IPS-20b (cell line): Measurements from ENCODE around the gene GPX4.

ENCODE experiments used
- H3K27ac ChIP-seq: one replicate; pipeline ENCODE4 v1.5.1; 2013; ENCODE audit warnings: low read length
- H3K27me3 ChIP-seq: 2 replicates; pipeline ENCODE4 v1.6.1; 2013; ENCODE audit warnings: mild to moderate bottlenecking, low read length, inconsistent platforms; ENCODE audit not compliant: insufficient read depth
- H3K36me3 ChIP-seq: 2 replicates; pipeline ENCODE4 v1.6.1; 2013; ENCODE audit warnings: low read depth, mild to moderate bottlenecking, inconsistent platforms, low read length, moderate library complexity; ENCODE audit not compliant: insufficient read depth
- H3K4me1 ChIP-seq: 2 replicates; pipeline ENCODE4 v1.6.1; 2013; ENCODE audit warnings: mild to moderate bottlenecking, control low read depth, inconsistent platforms, low read length, moderate library complexity; ENCODE audit not compliant: insufficient read depth
- H3K4me3 ChIP-seq: 2 replicates; pipeline ENCODE4 v1.5.1; 2013; ENCODE audit warnings: mild to moderate bottlenecking, low read length, inconsistent platforms
- H3K9ac ChIP-seq: 2 replicates; pipeline ENCODE4 v1.6.1; 2013; ENCODE audit warnings: low read depth, mild to moderate bottlenecking, inconsistent platforms, low read length, moderate library complexity
- H3K9me3 ChIP-seq: 2 replicates; pipeline ENCODE4 v1.6.1; 2013; ENCODE audit warnings: mild to moderate bottlenecking, low read depth, low read length, inconsistent platforms; ENCODE audit not compliant: insufficient read depth

Gene GPX4

GRCh38 chr19:1136201-1136600 lies 32.4 kb downstream of the GPX4 start:
- Histone ChIP-seq H3K4me3 (no peak overlapping the region), H3K27me3 (no peaks in the 10 kb centered on the region), H3K4me1 (no peaks in the 10 kb centered on the region; the same call in 1 of the 2 replicates), H3K9ac (no peak overlapping the region), H3K27ac (no peak overlapping the region), H3K9me3 (no peaks in the 10 kb centered on the region), H3K36me3 (no peaks in the 10 kb centered on the region)

- H3K4me3 ChIP-seq = no peak overlapping the region
- H3K4me1 ChIP-seq = no peaks in the 10 kb centered on the region; the same call in 1 of the 2 replicates
- no peaks in the 10 kb centered on the region for H3K27me3 ChIP-seq
- no peak overlapping the region for H3K9ac ChIP-seq
- no peaks in the 10 kb centered on the region for H3K9me3 ChIP-seq
- H3K36me3 ChIP-seq = no peaks in the 10 kb centered on the region
- no peak overlapping the region for H3K27ac ChIP-seq
Measured at GRCh38 chr19:1136621-1137317, 33.0 kb downstream of the GPX4 start.

- Histone ChIP-seq H3K27me3 (no peaks in the 10 kb centered on the region), H3K36me3 (0 out of 2 replicates have a peak, but pooled peaks cover 3% of the 10 kb centered on the region), H3K9ac (no peak overlapping the region), H3K4me3 (no peak overlapping the region), H3K27ac (no peak overlapping the region), H3K4me1 (no peaks in the 10 kb centered on the region; the same call in 1 of the 2 replicates), H3K9me3 (no peaks in the 10 kb centered on the region)
Measured at GRCh38 chr19:1138121-1138520, 34.3 kb downstream of the GPX4 start.

GRCh38 chr19:1139126-1139525 lies 35.3 kb downstream of the GPX4 start:
- H3K9me3 ChIP-seq = no peaks in the 10 kb centered on the region
- H3K36me3 ChIP-seq = 0 out of 2 replicates have a peak, but pooled peaks cover 9% of the 10 kb centered on the region
- no peaks in the 10 kb centered on the region for H3K27me3 ChIP-seq
- no peak overlapping the region for H3K9ac ChIP-seq
- H3K4me1 ChIP-seq = no peaks in the 10 kb centered on the region; the same call in 1 of the 2 replicates
- H3K27ac ChIP-seq = no peak overlapping the region
- H3K4me3 ChIP-seq = no peak overlapping the region

- Histone ChIP-seq H3K4me3 (no peak overlapping the region), H3K27ac (no peak overlapping the region), H3K27me3 (no peaks in the 10 kb centered on the region), H3K36me3 (0 out of 2 replicates have a peak, but pooled peaks cover 9% of the 10 kb centered on the region), H3K9ac (no peak overlapping the region), H3K9me3 (no peaks in the 10 kb centered on the region), H3K4me1 (no peaks in the 10 kb centered on the region; the same call in 1 of the 2 replicates)
Measured at GRCh38 chr19:1140272-1141027, 36.7 kb downstream of the GPX4 start.

- Histone ChIP-seq H3K4me3 (no peak overlapping the region), H3K36me3 (0 out of 2 replicates have a peak, but pooled peaks cover 9% of the 10 kb centered on the region), H3K27ac (no peak overlapping the region), H3K27me3 (no peaks in the 10 kb centered on the region), H3K4me1 (no peaks in the 10 kb centered on the region), H3K9me3 (no peaks in the 10 kb centered on the region), H3K9ac (no peak overlapping the region)
Measured at GRCh38 chr19:1141944-1142343, 38.1 kb downstream of the GPX4 start.

GRCh38 chr19:1143828-1144399 lies 40.1 kb downstream of the GPX4 start:
- no peak overlapping the region for H3K4me3 ChIP-seq

GRCh38 chr19:1144741-1145140 lies 40.9 kb downstream of the GPX4 start:
- 0 out of 2 replicates have a peak, but pooled peaks cover 9% of the 10 kb centered on the region for H3K36me3 ChIP-seq
- no peak overlapping the region for H3K27ac ChIP-seq

More at GRCh38 chr19:1143828-1144399, 40.1 kb downstream of the GPX4 start:
- Histone ChIP-seq H3K9ac (no peak overlapping the region), H3K4me1 (no peaks in the 10 kb centered on the region), H3K27me3 (no peaks in the 10 kb centered on the region), H3K36me3 (0 out of 2 replicates have a peak, but pooled peaks cover 9% of the 10 kb centered on the region), H3K9me3 (no peaks in the 10 kb centered on the region), H3K27ac (no peak overlapping the region)

GRCh38 chr19:1145635-1146411 lies 42.0 kb downstream of the GPX4 start:
- Histone ChIP-seq H3K4me3 (no peak overlapping the region), H3K9ac (no peak overlapping the region), H3K4me1 (no peaks in the 10 kb centered on the region), H3K9me3 (no peaks in the 10 kb centered on the region), H3K36me3 (0 out of 2 replicates have a peak, but pooled peaks cover 9% of the 10 kb centered on the region), H3K27ac (no peak overlapping the region), H3K27me3 (no peaks in the 10 kb centered on the region)

More at GRCh38 chr19:1144741-1145140, 40.9 kb downstream of the GPX4 start:
- Histone ChIP-seq H3K9me3 (no peaks in the 10 kb centered on the region), H3K27me3 (no peaks in the 10 kb centered on the region), H3K4me3 (no peak overlapping the region), H3K4me1 (no peaks in the 10 kb centered on the region), H3K9ac (no peak overlapping the region)

GRCh38 chr19:1146412-1146699 lies 42.6 kb downstream of the GPX4 start:
- Histone ChIP-seq H3K27me3 (no peaks in the 10 kb centered on the region), H3K9ac (no peak overlapping the region), H3K36me3 (0 out of 2 replicates have a peak, but pooled peaks cover 9% of the 10 kb centered on the region), H3K4me1 (no peaks in the 10 kb centered on the region), H3K27ac (no peak overlapping the region), H3K9me3 (no peaks in the 10 kb centered on the region), H3K4me3 (no peak overlapping the region)
